ENCODE results near the gene PTPRH. TPM values are rescaled to one million over a fixed set of nuclear protein-coding genes. Genes with fewer than 3 reads are reported as not detected.

Gene PTPRH
- total RNA-seq, 1 experiment from 2014 or later: 11.7 TPM

DNA sequence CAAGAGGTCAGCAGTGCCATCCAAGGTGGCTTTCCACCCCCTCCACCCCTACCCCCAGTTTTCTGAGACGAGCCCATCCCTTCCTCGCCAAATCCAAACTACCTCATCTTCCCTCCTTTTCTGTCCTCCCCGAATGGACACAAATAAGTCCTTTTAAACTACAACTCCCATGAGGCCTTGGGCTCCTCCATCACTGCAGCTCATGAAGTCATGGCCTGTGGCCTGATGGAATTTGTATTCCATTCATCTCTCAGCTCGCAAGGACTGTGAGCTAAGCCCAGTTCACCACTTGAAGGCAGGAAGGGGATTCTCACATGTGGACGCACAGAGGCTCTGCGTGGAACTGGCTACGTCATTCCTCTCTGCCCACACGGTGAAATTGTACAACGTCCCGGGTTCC lies 12.5 kb downstream of the PTPRH start:
- intact Hi-C loops (cut with micrococcal nuclease; ENCODE audit: unreplicated experiment): no loop called here

DNA sequence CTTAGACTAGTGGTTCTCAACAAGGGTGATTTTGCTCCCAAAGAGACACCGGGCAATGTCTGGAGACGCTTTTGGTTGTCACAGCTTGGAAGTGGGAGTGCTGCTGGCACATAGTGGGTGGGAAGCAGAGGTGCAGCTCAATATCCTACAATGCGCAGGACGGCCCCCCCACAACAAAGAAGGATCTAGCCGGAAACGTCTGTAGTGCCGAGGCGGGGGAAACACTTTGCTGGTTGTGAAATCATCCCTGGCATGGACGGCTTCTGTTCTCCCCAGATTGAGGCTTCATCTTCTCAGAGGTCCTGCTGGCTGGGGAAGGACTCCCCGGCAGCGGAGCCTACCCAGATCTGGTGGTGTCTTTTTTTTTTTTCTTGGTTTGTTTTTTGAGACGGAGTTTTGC lies 15.8 kb downstream of the PTPRH start:
- Histone ChIP-seq H3F3A (ENCODE audit: insufficient read depth, low read depth) (peaks cover 36% of the 10 kb centered on the region), H4K20me1 (ENCODE audit: insufficient read depth) (no peaks in the 10 kb centered on the region), H2AFZ (no peak overlapping the region), H3K36me3 (ENCODE audit: low read depth) (no peaks in the 10 kb centered on the region), H3K79me2 (ENCODE audit: low read depth) (no peaks in the 10 kb centered on the region), H3K4me2 (no peak overlapping the region), H3K4me1 (replicated peaks; ENCODE audit: insufficient read depth) (peaks cover 15% of the 10 kb centered on the region; the same call in 1 of the 2 replicates), H3K27me3 (ENCODE audit: insufficient read depth, low read depth) (no peaks in the 10 kb centered on the region), H3K27ac (no peak overlapping the region), H3K9me3 (ENCODE audit: insufficient read depth, low read depth) (no peaks in the 10 kb centered on the region), H3K9me2 (ENCODE audit: insufficient read depth) (no peaks in the 10 kb centered on the region), H3K4me3 (no peak overlapping the region)
- no TSS peak for BruUV-seq (replicated peaks)
- no peak for DNase-seq
- TF ChIP-seq EZH2 (IDR thresholded peaks at IDR 0.05; ENCODE audit: low read depth): no peak
- TF ChIP-seq, protein P1, sequence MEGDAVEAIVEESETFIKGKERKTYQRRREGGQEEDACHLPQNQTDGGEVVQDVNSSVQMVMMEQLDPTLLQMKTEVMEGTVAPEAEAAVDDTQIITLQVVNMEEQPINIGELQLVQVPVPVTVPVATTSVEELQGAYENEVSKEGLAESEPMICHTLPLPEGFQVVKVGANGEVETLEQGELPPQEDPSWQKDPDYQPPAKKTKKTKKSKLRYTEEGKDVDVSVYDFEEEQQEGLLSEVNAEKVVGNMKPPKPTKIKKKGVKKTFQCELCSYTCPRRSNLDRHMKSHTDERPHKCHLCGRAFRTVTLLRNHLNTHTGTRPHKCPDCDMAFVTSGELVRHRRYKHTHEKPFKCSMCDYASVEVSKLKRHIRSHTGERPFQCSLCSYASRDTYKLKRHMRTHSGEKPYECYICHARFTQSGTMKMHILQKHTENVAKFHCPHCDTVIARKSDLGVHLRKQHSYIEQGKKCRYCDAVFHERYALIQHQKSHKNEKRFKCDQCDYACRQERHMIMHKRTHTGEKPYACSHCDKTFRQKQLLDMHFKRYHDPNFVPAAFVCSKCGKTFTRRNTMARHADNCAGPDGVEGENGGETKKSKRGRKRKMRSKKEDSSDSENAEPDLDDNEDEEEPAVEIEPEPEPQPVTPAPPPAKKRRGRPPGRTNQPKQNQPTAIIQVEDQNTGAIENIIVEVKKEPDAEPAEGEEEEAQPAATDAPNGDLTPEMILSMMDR (conservative IDR thresholded peaks at IDR 0.05): no peak
- intact Hi-C loops (cut with micrococcal nuclease; ENCODE audit: unreplicated experiment): no loop called here
- ChIA-PET POLR2A (ENCODE audit: unreplicated experiment) (no interaction called here), CTCF (interaction anchor here (0.5 kb wide), 1 partner anchor 52 kb away, joined by 7 read pairs; no protein-coding TSS in a partner anchor)

More for the DNA sequence above, 12.5 kb downstream of the PTPRH start:
- Histone ChIP-seq H2AFZ (no peak overlapping the region), H3K9me2 (ENCODE audit: insufficient read depth) (no peaks in the 10 kb centered on the region), H3K27me3 (ENCODE audit: insufficient read depth, low read depth) (no peaks in the 10 kb centered on the region), H4K20me1 (ENCODE audit: insufficient read depth) (no peaks in the 10 kb centered on the region), H3K4me3 (no peak overlapping the region), H3K4me2 (no peak overlapping the region), H3K27ac (no peak overlapping the region), H3F3A (ENCODE audit: insufficient read depth, low read depth) (peaks cover 9% of the 10 kb centered on the region; the same call in 1 of the 2 replicates), H3K4me1 (replicated peaks; ENCODE audit: insufficient read depth) (no peaks in the 10 kb centered on the region), H3K36me3 (ENCODE audit: low read depth) (no peaks in the 10 kb centered on the region), H3K9me3 (ENCODE audit: insufficient read depth, low read depth) (no peaks in the 10 kb centered on the region), H3K79me2 (ENCODE audit: low read depth) (no peaks in the 10 kb centered on the region)
- ChIA-PET POLR2A (ENCODE audit: unreplicated experiment) (interaction anchor here (0.6 kb wide), 1 partner anchor 30 kb away, joined by 3 read pairs; no protein-coding TSS in a partner anchor), CTCF (no interaction called here)
- no TSS peak for BruUV-seq (replicated peaks)
- no peak for TF ChIP-seq EZH2 (IDR thresholded peaks at IDR 0.05; ENCODE audit: low read depth)
- TF ChIP-seq, protein P1 (conservative IDR thresholded peaks at IDR 0.05): no peak
- DNase-seq: no peak

DNA sequence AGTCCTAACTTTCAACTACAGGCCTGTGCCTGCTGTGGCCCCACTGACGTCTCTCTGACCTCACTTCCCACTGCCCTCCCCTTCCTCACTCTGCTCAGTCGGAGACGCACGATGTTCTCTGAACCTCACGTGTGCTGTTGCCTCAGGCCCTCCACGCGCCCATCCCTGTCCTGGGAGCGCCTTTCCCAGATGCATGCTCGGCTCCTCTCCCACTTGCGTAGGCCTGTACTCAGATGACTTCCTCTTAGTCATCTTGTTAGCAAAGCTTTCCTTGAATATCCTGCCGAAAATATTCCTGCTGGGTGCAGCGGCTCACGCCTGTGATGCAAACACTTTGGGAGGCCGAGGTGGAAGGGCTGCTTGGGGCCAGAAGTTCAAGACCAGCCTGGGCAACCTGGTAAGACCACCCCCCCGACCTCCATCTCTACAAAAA lies 19.9 kb downstream of the PTPRH start:
- Histone ChIP-seq H3K4me2 (peak overlapping the region; percentile 49), H3K9me2 (ENCODE audit: insufficient read depth) (no peaks in the 10 kb centered on the region), H2AFZ (peak overlapping the region; percentile 37; the same call in 1 of the 2 replicates), H3K4me1 (replicated peaks; ENCODE audit: insufficient read depth) (peaks cover 15% of the 10 kb centered on the region; the same call in 1 of the 2 replicates), H3K27me3 (ENCODE audit: insufficient read depth, low read depth) (no peaks in the 10 kb centered on the region), H3F3A (ENCODE audit: insufficient read depth, low read depth) (peaks cover 30% of the 10 kb centered on the region), H3K27ac (peak overlapping the region; percentile 75), H3K9me3 (ENCODE audit: insufficient read depth, low read depth) (no peaks in the 10 kb centered on the region), H4K20me1 (ENCODE audit: insufficient read depth) (no peaks in the 10 kb centered on the region), H3K79me2 (ENCODE audit: low read depth) (no peaks in the 10 kb centered on the region), H3K4me3 (no peak overlapping the region), H3K36me3 (ENCODE audit: low read depth) (no peaks in the 10 kb centered on the region)
- no TSS peak for BruUV-seq (replicated peaks)
- no peak for TF ChIP-seq EZH2 (IDR thresholded peaks at IDR 0.05; ENCODE audit: low read depth)
- TF ChIP-seq, protein P1 (conservative IDR thresholded peaks at IDR 0.05): no peak
- CTCF ChIA-PET: interaction anchor here (1.8 kb wide), 1 partner anchor 29 kb away, joined by 7 read pairs; no protein-coding TSS in a partner anchor
- peak; percentile 90 to 91 for DNase-seq
- POLR2A ChIA-PET (ENCODE audit: unreplicated experiment): interaction anchor here (0.6 kb wide), 1 partner anchor 264 kb away, joined by 8 read pairs; no protein-coding TSS in a partner anchor
- intact Hi-C loops (cut with micrococcal nuclease; ENCODE audit: unreplicated experiment): loop anchor here (1.0 to 2.0 kb wide), 3 partner anchors 21 to 27 kb away; partner anchors contain the start of gene DNAAF3

All from PC-9 (cell line).